GM15510 (cell line): ENCODE data around the gene CDC37.
A peak's percentile ranks its signal among the peaks of the same experiment; 100 is the strongest.

Experiments used
- POLR2A ChIP-seq: IDR thresholded peaks from 3 replicates; pipeline ENCODE4 v1.6.1; 2011; ENCODE audit warnings: borderline replicate concordance; ENCODE audit not compliant: insufficient read length; ENCODE audit errors: extremely low read depth

CDC37 gene

GRCh38 chr19:10403137-10404021 is at the start of gene CDC37:
TSS of gene CDC37 (minus strand) at chr19:10403542. CDS start at chr19:10403479, 63 bp downstream.
- TF ChIP-seq POLR2A, result peak; percentile 97

- no peak for TF ChIP-seq POLR2A
Measured at GRCh38 chr19:10450853-10451609, 47.7 kb upstream of the CDC37 start.

GRCh38 chr19:10450191-10450852 is 47.0 kb upstream of the CDC37 start:
- TF ChIP-seq POLR2A, result no peak

GRCh38 chr19:10449037-10449436 is 45.7 kb upstream of the CDC37 start:
- no peak for TF ChIP-seq POLR2A

GRCh38 chr19:10442698-10443097 is 39.4 kb upstream of the CDC37 start:
- no peak for TF ChIP-seq POLR2A

GRCh38 chr19:10439588-10439987 is 36.2 kb upstream of the CDC37 start:
- no peak for TF ChIP-seq POLR2A

- no peak for TF ChIP-seq POLR2A
Measured at GRCh38 chr19:10433131-10433536, 29.8 kb upstream of the CDC37 start.

- TF ChIP-seq POLR2A, result no peak
Measured at GRCh38 chr19:10432736-10433130, 29.4 kb upstream of the CDC37 start.

- TF ChIP-seq POLR2A, result no peak
Measured at GRCh38 chr19:10431943-10432735, 28.8 kb upstream of the CDC37 start.

- TF ChIP-seq POLR2A, result no peak
Measured at GRCh38 chr19:10431254-10431942, 28.1 kb upstream of the CDC37 start.

- no peak for TF ChIP-seq POLR2A
Measured at GRCh38 chr19:10430505-10431253, 27.3 kb upstream of the CDC37 start.

GRCh38 chr19:10428996-10429381 is 25.6 kb upstream of the CDC37 start:
- no peak for TF ChIP-seq POLR2A

- no peak for TF ChIP-seq POLR2A
Measured at GRCh38 chr19:10427169-10427568, 23.8 kb upstream of the CDC37 start.
